A673 (cell line): ENCODE measurements around the gene MRE11. TPM values are rescaled to one million over a fixed set of nuclear protein-coding genes. Genes with fewer than 3 reads are reported as not detected.

Experiments used
- BruUV-seq: library from RNA; stranded (reverse); fragments of 400-500 nt; replicated peaks from 2 replicates; lab custom pipeline; 2021; lab: Mats Ljungman, UMichigan
- CTCF ChIA-PET: fragments of 300-600 bp; sonication (Branson Sonifier 250); formaldehyde crosslinking; loops from one replicate; lab custom pipeline; 2022; ENCODE audit warnings: antibody characterized with exemption; lab: Charles Lee
- POLR2A ChIA-PET: fragments of 300-600 bp; sonication (Branson Sonifier 250); formaldehyde crosslinking; loops from one replicate; lab custom pipeline; 2022; ENCODE audit warnings: antibody characterized with exemption; ENCODE audit not compliant: low non-redundant PET; lab: Charles Lee
- DNase-seq: peaks from one replicate; pipeline ENCODE4 v3.0.0-alpha.2; 2015; ENCODE audit warnings: low spot score
- H3K27ac ChIP-seq: fragments of 200-600 bp; sonication (generic); 2 replicates; pipeline ENCODE4 v1.5.1; 2016; ENCODE audit warnings: mixed run types, low read depth, mild to moderate bottlenecking, mixed read lengths, antibody characterized with exemption, low read length; ENCODE audit not compliant: poor library complexity, severe bottlenecking
- H3K27me3 ChIP-seq: fragments of 200-600 bp; sonication (generic); replicated peaks from 2 replicates; pipeline ENCODE4 v1.6.1; 2017; ENCODE audit warnings: mixed run types, low read depth, mild to moderate bottlenecking, mixed read lengths, antibody characterized with exemption, low read length; ENCODE audit not compliant: insufficient read depth, poor library complexity
- H3K36me3 ChIP-seq: fragments of 200-600 bp; sonication (generic); 2 replicates; pipeline ENCODE4 v1.6.1; 2016; ENCODE audit warnings: mixed run types, mild to moderate bottlenecking, mixed read lengths, antibody characterized with exemption, low read length; ENCODE audit not compliant: insufficient read depth, poor library complexity, severe bottlenecking
- H3K4me1 ChIP-seq: fragments of 200-600 bp; sonication (generic); 2 replicates; pipeline ENCODE4 v1.6.1; 2017; ENCODE audit warnings: mixed run types, mild to moderate bottlenecking, mixed read lengths, antibody characterized with exemption, low read length; ENCODE audit not compliant: insufficient read depth, poor library complexity, severe bottlenecking
- H3K4me3 ChIP-seq: fragments of 200-600 bp; sonication (generic); 2 replicates; pipeline ENCODE4 v1.5.1; 2016; ENCODE audit warnings: low read depth, mixed run types, mild to moderate bottlenecking, mixed read lengths, low read length; ENCODE audit not compliant: poor library complexity, severe bottlenecking
- H3K9me3 ChIP-seq: fragments of 200-600 bp; sonication (generic); 2 replicates; pipeline ENCODE4 v1.6.1; 2016; ENCODE audit warnings: mixed run types, low read depth, mild to moderate bottlenecking, mixed read lengths, antibody characterized with exemption, low read length; ENCODE audit not compliant: poor library complexity, severe bottlenecking
- CTCF ChIP-seq: fragments of 300-800, 200-600 bp; sonication (generic); conservative IDR thresholded peaks from 2 replicates; pipeline ENCODE4 v1.5.1; 2017; ENCODE audit warnings: low read depth, mild to moderate bottlenecking, antibody characterized with exemption, low read length, moderate library complexity, mixed read lengths
- EZH2 ChIP-seq: fragments of 200-600 bp; sonication (generic); IDR thresholded peaks from 2 replicates; pipeline ENCODE4 v1.6.1; 2017; ENCODE audit warnings: borderline replicate concordance, low read depth, mild to moderate bottlenecking, mixed read lengths, antibody characterized with exemption, low read length; ENCODE audit not compliant: poor library complexity, severe bottlenecking
- intact Hi-C: fragments of 100-400 bp; cut with micrococcal nuclease; formaldehyde crosslinking; loops from one replicate; pipeline ENCODE4 v1.10.0; 2022; ENCODE audit not compliant: unreplicated experiment
- total RNA-seq: library from RNA; stranded (reverse); gene quantifications from 2 replicates; pipeline ENCODE4 v1.2.3, GENCODE V29; 2021

The MRE11 gene
- total RNA-seq, 1 experiment from 2014 or later: 44.7 TPM

- intact Hi-C loops: no loop called here
- POLR2A ChIA-PET: no interaction called here
These were observed 42.7 kb upstream of the MRE11 start for GRCh38 chr11:94536386-94536785.

DNA sequence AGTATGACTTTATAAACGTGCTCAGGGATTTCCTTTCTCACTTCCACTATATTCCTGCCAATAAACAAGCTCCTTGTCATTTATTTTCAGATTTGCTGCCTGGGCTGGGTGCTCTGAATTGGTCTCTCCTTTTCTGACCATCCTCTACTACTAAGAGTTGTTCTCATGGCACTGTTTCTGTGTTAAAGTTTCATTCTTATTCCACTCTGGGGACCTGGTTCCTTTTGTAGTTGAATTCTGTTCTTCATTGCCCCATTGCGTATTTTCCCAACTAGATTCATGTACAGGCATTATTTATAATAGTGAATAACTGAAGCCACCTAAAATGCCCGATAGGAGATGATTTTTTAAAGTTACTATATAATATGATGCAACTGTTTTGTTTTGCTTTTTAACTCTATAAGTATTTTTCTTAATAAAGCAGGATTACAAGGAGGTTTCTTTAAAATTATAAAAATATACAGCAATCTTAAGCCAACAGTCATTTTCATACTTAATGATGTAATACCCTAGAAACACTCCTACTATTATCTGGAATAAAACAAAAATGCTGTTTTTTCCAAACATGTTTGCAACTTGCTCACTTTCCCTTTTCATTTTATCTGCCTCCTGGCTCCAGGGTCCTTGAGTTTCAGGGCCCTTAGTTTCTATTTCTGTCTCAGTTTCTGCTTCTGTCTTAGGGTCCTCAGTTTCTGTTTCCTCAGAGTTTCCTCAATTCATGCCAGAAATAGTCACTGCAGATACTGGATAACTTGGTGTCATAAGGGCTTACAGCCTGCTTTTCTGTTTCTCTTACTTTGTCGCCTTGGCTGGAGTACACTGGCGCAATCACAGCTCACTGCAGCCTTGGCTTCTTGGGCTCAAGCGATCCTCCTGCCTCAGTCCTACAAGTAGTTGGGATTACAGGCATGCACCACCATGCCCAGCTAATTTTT lies 40.3 kb upstream of the MRE11 start:
- Histone ChIP-seq H3K4me3 (no peak overlapping the region), H3K4me1 (no peaks in the 10 kb centered on the region), H3K9me3 (no peaks in the 10 kb centered on the region), H3K27me3 (no peaks in the 10 kb centered on the region), H3K36me3 (no peaks in the 10 kb centered on the region), H3K27ac (no peak overlapping the region)
- TF ChIP-seq EZH2 (no peak), CTCF (no peak)
- ChIA-PET CTCF (no interaction called here), POLR2A (no interaction called here)
- no TSS peak for BruUV-seq
- intact Hi-C loops: no loop called here
- DNase-seq: no peak

More at GRCh38 chr11:94536386-94536785, 42.7 kb upstream of the MRE11 start:
- TF ChIP-seq EZH2: no peak
- TF ChIP-seq CTCF: no peak
- no TSS peak for BruUV-seq
- Histone ChIP-seq H3K9me3 (no peaks in the 10 kb centered on the region), H3K4me3 (no peak overlapping the region), H3K4me1 (no peaks in the 10 kb centered on the region), H3K27ac (no peak overlapping the region), H3K27me3 (no peaks in the 10 kb centered on the region), H3K36me3 (no peaks in the 10 kb centered on the region)
- no peak for DNase-seq
- CTCF ChIA-PET: no interaction called here

- no peak overlapping the region for H3K27ac ChIP-seq
- POLR2A ChIA-PET: no interaction called here
- H3K27me3 ChIP-seq: no peaks in the 10 kb centered on the region
- intact Hi-C loops: no loop called here
- no peaks in the 10 kb centered on the region for H3K4me1 ChIP-seq
- no TSS peak for BruUV-seq
- no peaks in the 10 kb centered on the region for H3K9me3 ChIP-seq
- CTCF ChIA-PET: no interaction called here
- H3K36me3 ChIP-seq: no peaks in the 10 kb centered on the region
- no peak for TF ChIP-seq CTCF
- TF ChIP-seq EZH2: no peak
- no peak for DNase-seq
- H3K4me3 ChIP-seq: no peak overlapping the region
These were observed 39.6 kb upstream of the MRE11 start for GRCh38 chr11:94533206-94533605.
